ENCODE measurements around the gene PKD2L1.
A peak's percentile ranks its signal among the peaks of the same experiment; 100 is the strongest.

The PKD2L1 gene

GRCh38 chr10:100338434-100339036 lies 8.5 kb upstream of the PKD2L1 start:
- peak; percentile 61 for DNase-seq (ENCODE audit: insufficient read length, low spot score)
- FAIRE-seq = no peak
- TF ChIP-seq TAF1 (IDR thresholded peaks at IDR 0.05; ENCODE audit: low read depth, low read length) (no peak), SPI1 (IDR thresholded peaks at IDR 0.05; ENCODE audit: low read depth, low read length) (no peak), POLR2A (IDR thresholded peaks at IDR 0.05; ENCODE audit: low read depth, low read length) (no peak), POU2F2 (IDR thresholded peaks at IDR 0.05; ENCODE audit: low read depth, low read length) (no peak), PAX5 (IDR thresholded peaks at IDR 0.05; ENCODE audit: insufficient read depth, low read length, severe bottlenecking) (no peak), POLR2AphosphoS5 (IDR thresholded peaks at IDR 0.05; ENCODE audit: low read depth, low read length) (no peak)

- no peak for FAIRE-seq
- DNase-seq (ENCODE audit: insufficient read length, low spot score) = no peak
- TF ChIP-seq POU2F2 (IDR thresholded peaks at IDR 0.05; ENCODE audit: low read depth, low read length) = no peak
- no peak for TF ChIP-seq TAF1 (IDR thresholded peaks at IDR 0.05; ENCODE audit: low read depth, low read length)
- TF ChIP-seq PAX5 (IDR thresholded peaks at IDR 0.05; ENCODE audit: insufficient read depth, low read length, severe bottlenecking) = no peak
- no peak for TF ChIP-seq POLR2A (IDR thresholded peaks at IDR 0.05; ENCODE audit: low read depth, low read length)
- no peak for TF ChIP-seq POLR2AphosphoS5 (IDR thresholded peaks at IDR 0.05; ENCODE audit: low read depth, low read length)
- no peak for TF ChIP-seq SPI1 (IDR thresholded peaks at IDR 0.05; ENCODE audit: low read depth, low read length)
Measured at GRCh38 chr10:100334762-100335161, 4.7 kb upstream of the PKD2L1 start.

- FAIRE-seq = no peak
- no peak for TF ChIP-seq POLR2A (IDR thresholded peaks at IDR 0.05; ENCODE audit: low read depth, low read length)
- no peak for TF ChIP-seq TAF1 (IDR thresholded peaks at IDR 0.05; ENCODE audit: low read depth, low read length)
- TF ChIP-seq SPI1 (IDR thresholded peaks at IDR 0.05; ENCODE audit: low read depth, low read length) = no peak
- no peak for TF ChIP-seq POU2F2 (IDR thresholded peaks at IDR 0.05; ENCODE audit: low read depth, low read length)
- TF ChIP-seq PAX5 (IDR thresholded peaks at IDR 0.05; ENCODE audit: insufficient read depth, low read length, severe bottlenecking) = no peak
- no peak for TF ChIP-seq POLR2AphosphoS5 (IDR thresholded peaks at IDR 0.05; ENCODE audit: low read depth, low read length)
- DNase-seq (ENCODE audit: insufficient read length, low spot score) = no peak
Measured at GRCh38 chr10:100333661-100334440, 3.8 kb upstream of the PKD2L1 start.

GRCh38 chr10:100333106-100333505 lies 3.1 kb upstream of the PKD2L1 start:
- FAIRE-seq = no peak
- TF ChIP-seq SPI1 (IDR thresholded peaks at IDR 0.05; ENCODE audit: low read depth, low read length) (no peak), POU2F2 (IDR thresholded peaks at IDR 0.05; ENCODE audit: low read depth, low read length) (no peak), PAX5 (IDR thresholded peaks at IDR 0.05; ENCODE audit: insufficient read depth, low read length, severe bottlenecking) (no peak), TAF1 (IDR thresholded peaks at IDR 0.05; ENCODE audit: low read depth, low read length) (no peak), POLR2AphosphoS5 (IDR thresholded peaks at IDR 0.05; ENCODE audit: low read depth, low read length) (no peak), POLR2A (IDR thresholded peaks at IDR 0.05; ENCODE audit: low read depth, low read length) (no peak)
- DNase-seq (ENCODE audit: insufficient read length, low spot score) = no peak

GRCh38 chr10:100328198-100328597 lies 1.8 kb downstream of the PKD2L1 start:
- DNase-seq (ENCODE audit: insufficient read length, low spot score) = no peak
- no peak for FAIRE-seq
- TF ChIP-seq PAX5 (IDR thresholded peaks at IDR 0.05; ENCODE audit: insufficient read depth, low read length, severe bottlenecking) (no peak), SPI1 (IDR thresholded peaks at IDR 0.05; ENCODE audit: low read depth, low read length) (no peak), POLR2A (IDR thresholded peaks at IDR 0.05; ENCODE audit: low read depth, low read length) (no peak)

GRCh38 chr10:100327718-100328009 lies 2.4 kb downstream of the PKD2L1 start:
- FAIRE-seq (no peak), DNase-seq (ENCODE audit: insufficient read length, low spot score) (no peak)
- TF ChIP-seq PAX5 (IDR thresholded peaks at IDR 0.05; ENCODE audit: insufficient read depth, low read length, severe bottlenecking) (no peak), POU2F2 (IDR thresholded peaks at IDR 0.05; ENCODE audit: low read depth, low read length) (no peak), POLR2AphosphoS5 (IDR thresholded peaks at IDR 0.05; ENCODE audit: low read depth, low read length) (no peak), TAF1 (IDR thresholded peaks at IDR 0.05; ENCODE audit: low read depth, low read length) (no peak), SPI1 (IDR thresholded peaks at IDR 0.05; ENCODE audit: low read depth, low read length) (no peak), POLR2A (IDR thresholded peaks at IDR 0.05; ENCODE audit: low read depth, low read length) (no peak)

GRCh38 chr10:100327007-100327717 lies 2.9 kb downstream of the PKD2L1 start:
- peak; percentile 55 for DNase-seq (ENCODE audit: insufficient read length, low spot score)
- FAIRE-seq = peak; percentile 96
- TF ChIP-seq POU2F2 (IDR thresholded peaks at IDR 0.05; ENCODE audit: low read depth, low read length) (no peak), POLR2AphosphoS5 (IDR thresholded peaks at IDR 0.05; ENCODE audit: low read depth, low read length) (no peak), TAF1 (IDR thresholded peaks at IDR 0.05; ENCODE audit: low read depth, low read length) (0 out of 2 replicates have a peak, but pooled peaks have one; percentile 12), POLR2A (IDR thresholded peaks at IDR 0.05; ENCODE audit: low read depth, low read length) (no peak), SPI1 (IDR thresholded peaks at IDR 0.05; ENCODE audit: low read depth, low read length) (peak; percentile 93), PAX5 (IDR thresholded peaks at IDR 0.05; ENCODE audit: insufficient read depth, low read length, severe bottlenecking) (no peak)

GRCh38 chr10:100325158-100325557 lies 4.9 kb downstream of the PKD2L1 start:
- TF ChIP-seq POLR2AphosphoS5 (IDR thresholded peaks at IDR 0.05; ENCODE audit: low read depth, low read length) (no peak), PAX5 (IDR thresholded peaks at IDR 0.05; ENCODE audit: insufficient read depth, low read length, severe bottlenecking) (no peak), POLR2A (IDR thresholded peaks at IDR 0.05; ENCODE audit: low read depth, low read length) (no peak), SPI1 (IDR thresholded peaks at IDR 0.05; ENCODE audit: low read depth, low read length) (no peak), TAF1 (IDR thresholded peaks at IDR 0.05; ENCODE audit: low read depth, low read length) (no peak), POU2F2 (IDR thresholded peaks at IDR 0.05; ENCODE audit: low read depth, low read length) (no peak)
- no peak for FAIRE-seq
- no peak for DNase-seq (ENCODE audit: insufficient read length, low spot score)

GRCh38 chr10:100319707-100320402 lies 10.2 kb downstream of the PKD2L1 start:
- DNase-seq (ENCODE audit: insufficient read length, low spot score) (no peak), FAIRE-seq (no peak)
- TF ChIP-seq PAX5 (IDR thresholded peaks at IDR 0.05; ENCODE audit: insufficient read depth, low read length, severe bottlenecking) (no peak), POLR2A (IDR thresholded peaks at IDR 0.05; ENCODE audit: low read depth, low read length) (no peak), SPI1 (IDR thresholded peaks at IDR 0.05; ENCODE audit: low read depth, low read length) (no peak), TAF1 (IDR thresholded peaks at IDR 0.05; ENCODE audit: low read depth, low read length) (no peak), POLR2AphosphoS5 (IDR thresholded peaks at IDR 0.05; ENCODE audit: low read depth, low read length) (no peak), POU2F2 (IDR thresholded peaks at IDR 0.05; ENCODE audit: low read depth, low read length) (no peak)
